H9 (cell line): Measurements from ENCODE around the gene LRRC7. TPM values are rescaled to one million over a fixed set of nuclear protein-coding genes. Genes with fewer than 3 reads are reported as not detected.

ENCODE experiments used
- DNase-seq: peaks from one replicate; pipeline ENCODE4 v3.0.0-alpha.2; 2017
- H2AFZ ChIP-seq: one replicate; pipeline ENCODE4 v1.6.1; 2013; ENCODE audit warnings: mild to moderate bottlenecking, low read length, control low read depth, moderate library complexity
- H2AK5ac ChIP-seq: 2 replicates; pipeline ENCODE4 v1.6.1; 2013; ENCODE audit warnings: low read length, control low read depth, mixed read lengths; ENCODE audit not compliant: insufficient read length
- H2BK120ac ChIP-seq: one replicate; pipeline ENCODE4 v1.6.1; 2013; ENCODE audit warnings: low read depth, mild to moderate bottlenecking, low read length, control low read depth, inconsistent platforms; ENCODE audit not compliant: poor library complexity, severe bottlenecking
- H2BK12ac ChIP-seq: 2 replicates; pipeline ENCODE4 v1.6.1; 2013; ENCODE audit warnings: low read length, control low read depth, mixed read lengths, low read depth; ENCODE audit not compliant: insufficient read length
- H2BK15ac ChIP-seq: 2 replicates; pipeline ENCODE4 v1.6.1; 2013; ENCODE audit warnings: low read depth, low read length, control low read depth
- H2BK20ac ChIP-seq: one replicate; pipeline ENCODE4 v1.6.1; 2013; ENCODE audit warnings: low read depth, mild to moderate bottlenecking, low read length, control low read depth, inconsistent platforms; ENCODE audit not compliant: poor library complexity, severe bottlenecking
- H2BK5ac ChIP-seq: 2 replicates; pipeline ENCODE4 v1.6.1; 2013; ENCODE audit warnings: low read length, control low read depth, mixed read lengths; ENCODE audit not compliant: insufficient read length
- H3K14ac ChIP-seq: 2 replicates; pipeline ENCODE4 v1.6.1; 2013; ENCODE audit warnings: low read length, control low read depth; ENCODE audit not compliant: insufficient read depth
- H3K18ac ChIP-seq: 2 replicates; pipeline ENCODE4 v1.6.1; 2013; ENCODE audit warnings: low read depth, mild to moderate bottlenecking, mixed read lengths, low read length, control low read depth; ENCODE audit not compliant: insufficient read length
- H3K23ac ChIP-seq: 2 replicates; pipeline ENCODE4 v1.6.1; 2013; ENCODE audit warnings: low read length, control low read depth, mixed read lengths, low read depth; ENCODE audit not compliant: insufficient read length
- H3K23me2 ChIP-seq: 2 replicates; pipeline ENCODE4 v1.6.1; 2013; ENCODE audit warnings: low read depth, mild to moderate bottlenecking, mixed read lengths, low read length, control low read depth; ENCODE audit not compliant: insufficient read length, poor library complexity, severe bottlenecking
- H3K27ac ChIP-seq: 2 replicates; pipeline ENCODE4 v1.5.1; 2013; ENCODE audit warnings: low read length, control low read depth, mixed read lengths, low read depth; ENCODE audit not compliant: insufficient read length
- H3K27me3 ChIP-seq: 2 replicates; pipeline ENCODE4 v1.6.1; 2013; ENCODE audit warnings: low read length, control low read depth, inconsistent platforms; ENCODE audit not compliant: insufficient read depth
- H3K4ac ChIP-seq: 2 replicates; pipeline ENCODE4 v1.6.1; 2013; ENCODE audit warnings: low read depth, mild to moderate bottlenecking, control low read depth, inconsistent platforms, low read length, moderate library complexity
- H3K4me1 ChIP-seq: 2 replicates; pipeline ENCODE4 v1.6.1; 2013; ENCODE audit warnings: low read length, control low read depth, inconsistent platforms; ENCODE audit not compliant: insufficient read depth
- H3K4me2 ChIP-seq: 2 replicates; pipeline ENCODE4 v1.6.1; 2013; ENCODE audit warnings: low read length, control low read depth, mixed read lengths; ENCODE audit not compliant: insufficient read length, insufficient read depth
- H3K56ac ChIP-seq: 2 replicates; pipeline ENCODE4 v1.6.1; 2013; ENCODE audit warnings: low read depth, mild to moderate bottlenecking, mixed read lengths, low read length, control low read depth; ENCODE audit not compliant: insufficient read length
- H3K79me1 ChIP-seq: 2 replicates; pipeline ENCODE4 v1.6.1; 2013; ENCODE audit warnings: low read depth, mild to moderate bottlenecking, moderate library complexity, low read length, control low read depth, inconsistent platforms; ENCODE audit not compliant: insufficient read depth, poor library complexity, severe bottlenecking
- H3K79me2 ChIP-seq: 2 replicates; pipeline ENCODE4 v1.6.1; 2013; ENCODE audit warnings: low read length, control low read depth, inconsistent platforms; ENCODE audit not compliant: insufficient read depth
- H3K9ac ChIP-seq: 2 replicates; pipeline ENCODE4 v1.6.1; 2013; ENCODE audit warnings: low read length, control low read depth, mixed read lengths; ENCODE audit not compliant: insufficient read length; ENCODE audit errors: extremely low read depth
- H3K9me3 ChIP-seq: one replicate; pipeline ENCODE4 v1.6.1; 2013; ENCODE audit warnings: low read depth, low read length, inconsistent platforms; ENCODE audit not compliant: control insufficient read depth
- H3T11ph ChIP-seq: one replicate; pipeline ENCODE4 v1.6.1; 2013; ENCODE audit warnings: mild to moderate bottlenecking, low read length, control low read depth, inconsistent platforms
- H4K20me1 ChIP-seq: one replicate; pipeline ENCODE4 v1.6.1; 2013; ENCODE audit not compliant: control insufficient read depth, insufficient read length, insufficient read depth
- H4K5ac ChIP-seq: 2 replicates; pipeline ENCODE4 v1.6.1; 2013; ENCODE audit warnings: low read depth, mild to moderate bottlenecking, mixed read lengths, low read length, control low read depth; ENCODE audit not compliant: insufficient read length
- H4K8ac ChIP-seq: replicated peaks from 2 replicates; pipeline ENCODE4 v1.6.1; 2013; ENCODE audit warnings: low read length, control low read depth, mixed read lengths, low read depth; ENCODE audit not compliant: insufficient read length
- H4K91ac ChIP-seq: 2 replicates; pipeline ENCODE4 v1.6.1; 2013; ENCODE audit warnings: low read depth, mild to moderate bottlenecking, moderate library complexity, mixed read lengths, low read length, control low read depth; ENCODE audit not compliant: insufficient read length
- H3K27ac Mint-ChIP-seq, 3 experiments: 2 replicates in 2 of 3; 3 replicates in 1 of 3; pipeline ENCODE4 v1.8.0; 2020 to 2021; ENCODE audit warnings: mixed read lengths in 3 of 3, mild to moderate bottlenecking in 1 of 3, moderate library complexity in 1 of 3
- H3K27me3 Mint-ChIP-seq: 2 replicates; pipeline ENCODE4 v1.8.0; 2021; ENCODE audit warnings: low read depth, mild to moderate bottlenecking, moderate library complexity, mixed read lengths
- H3K36me3 Mint-ChIP-seq, 3 experiments: 2 replicates in 2 of 3; 3 replicates in 1 of 3; pipeline ENCODE4 v1.8.0; 2020 to 2021; ENCODE audit warnings: low read depth in 3 of 3, mixed read lengths in 3 of 3; ENCODE audit not compliant: insufficient read depth in 1 of 3
- H3K4me1 Mint-ChIP-seq, 2 experiments: 2 replicates each; pipeline ENCODE4 v1.8.0; 2020; ENCODE audit warnings: mixed read lengths in 2 of 2
- H3K4me3 Mint-ChIP-seq, 2 experiments: 2 replicates in 1 of 2; 3 replicates in 1 of 2; pipeline ENCODE4 v1.8.0; 2020 to 2021; ENCODE audit warnings: mild to moderate bottlenecking in 2 of 2, mixed read lengths in 2 of 2, moderate library complexity in 1 of 2
- H3K9me3 Mint-ChIP-seq, 2 experiments: 2 replicates in 1 of 2; 3 replicates in 1 of 2; pipeline ENCODE4 v1.8.0; 2020; ENCODE audit warnings: mild to moderate bottlenecking in 2 of 2, mixed read lengths in 2 of 2, moderate library complexity in 1 of 2
- CTCF ChIP-seq: fragments of 200-600 bp; sonication (generic); conservative IDR thresholded peaks from 3 replicates; pipeline ENCODE4 v1.8.0; 2021; ENCODE audit warnings: antibody characterized with exemption, mild to moderate bottlenecking
- WGBS: extraction: QIAGEN DNeasy Blood & Tissue Kit; methylation state at CpG from one replicate; pipeline ENCODE4 v1.1.7; 2013; ENCODE audit warnings: missing lambda C conversion rate, low lambda C conversion rate, mixed read lengths; ENCODE audit not compliant: insufficient read length; ENCODE audit errors: extremely low coverage; 5-methylcytosine and 5-hydroxymethylcytosine counted together
- total RNA-seq: library from RNA; stranded (reverse); gene quantifications from 2 replicates; pipeline ENCODE4 v1.2.1, GENCODE V29; 2021

The LRRC7 gene
- total RNA-seq, 1 experiment from 2014 or later: not detected

- no peak overlapping the region for H2BK120ac ChIP-seq
- H3K18ac ChIP-seq: no peak overlapping the region
- H3K56ac ChIP-seq: no peak overlapping the region
- no peak overlapping the region for H3K23ac ChIP-seq
- H2BK12ac ChIP-seq: no peak overlapping the region
- H3K4ac ChIP-seq: no peak overlapping the region
- TF ChIP-seq CTCF: no peak
- Mint-ChIP-seq H3K27ac (no peak overlapping the region), H3K4me1 (no peaks in the 10 kb centered on the region), H3K9me3 (no peaks in the 10 kb centered on the region), H3K27me3 (no peaks in the 10 kb centered on the region), H3K36me3 (no peaks in the 10 kb centered on the region), H3K4me3 (no peak overlapping the region)
- no peak overlapping the region for H3K14ac ChIP-seq
- no peaks in the 10 kb centered on the region for H3K27me3 ChIP-seq
- no peak overlapping the region for H3K9ac ChIP-seq
- no CpG with 5 or more reads among the region's 1 CpG for WGBS
- H2BK5ac ChIP-seq: no peak overlapping the region
- H4K8ac ChIP-seq: no peak overlapping the region
- no peaks in the 10 kb centered on the region for H3K23me2 ChIP-seq
- H3T11ph ChIP-seq: no peak overlapping the region
- no peak overlapping the region for H3K4me2 ChIP-seq
- H3K4me1 ChIP-seq: no peaks in the 10 kb centered on the region
- no peaks in the 10 kb centered on the region for H4K20me1 ChIP-seq
- H4K91ac ChIP-seq: no peak overlapping the region
- H3K79me1 ChIP-seq: no peaks in the 10 kb centered on the region
- H3K9me3 ChIP-seq: no peaks in the 10 kb centered on the region
- DNase-seq: no peak
- no peak overlapping the region for H2BK15ac ChIP-seq
- no peak overlapping the region for H3K27ac ChIP-seq
- H3K79me2 ChIP-seq: no peaks in the 10 kb centered on the region
- H4K5ac ChIP-seq: no peak overlapping the region
- no peak overlapping the region for H2AFZ ChIP-seq
- H2AK5ac ChIP-seq: no peak overlapping the region
- no peak overlapping the region for H2BK20ac ChIP-seq
Observed at GRCh38 chr1:69777423-69777822, 209.7 kb downstream of the LRRC7 start.
